AML-193 (cell line): ENCODE data around the gene MSANTD3.

Source experiments
- DNase-seq, 2 experiments: peaks; one replicate each; lab custom pipeline; 2025; lab: John Stamatoyannopoulos, UW

The MSANTD3 gene

DNA sequence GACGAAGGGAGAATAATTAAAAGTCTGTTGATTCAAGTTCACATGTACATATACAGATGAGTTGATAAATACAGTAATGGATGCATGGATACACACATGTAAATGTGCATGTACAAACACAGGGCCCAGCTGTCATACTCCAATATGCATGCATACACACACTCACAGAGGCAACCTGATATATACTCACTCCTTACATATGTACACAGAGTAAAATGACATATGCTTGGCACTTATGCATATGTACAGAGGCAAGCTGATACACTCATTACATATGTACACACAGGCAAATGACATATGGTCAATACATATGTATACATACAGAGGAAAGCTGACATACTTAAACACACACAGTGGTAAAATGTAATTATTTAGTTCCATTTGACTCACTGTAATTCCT is 38.8 kb downstream of the MSANTD3 start:
- no peak for DNase-seq

DNA sequence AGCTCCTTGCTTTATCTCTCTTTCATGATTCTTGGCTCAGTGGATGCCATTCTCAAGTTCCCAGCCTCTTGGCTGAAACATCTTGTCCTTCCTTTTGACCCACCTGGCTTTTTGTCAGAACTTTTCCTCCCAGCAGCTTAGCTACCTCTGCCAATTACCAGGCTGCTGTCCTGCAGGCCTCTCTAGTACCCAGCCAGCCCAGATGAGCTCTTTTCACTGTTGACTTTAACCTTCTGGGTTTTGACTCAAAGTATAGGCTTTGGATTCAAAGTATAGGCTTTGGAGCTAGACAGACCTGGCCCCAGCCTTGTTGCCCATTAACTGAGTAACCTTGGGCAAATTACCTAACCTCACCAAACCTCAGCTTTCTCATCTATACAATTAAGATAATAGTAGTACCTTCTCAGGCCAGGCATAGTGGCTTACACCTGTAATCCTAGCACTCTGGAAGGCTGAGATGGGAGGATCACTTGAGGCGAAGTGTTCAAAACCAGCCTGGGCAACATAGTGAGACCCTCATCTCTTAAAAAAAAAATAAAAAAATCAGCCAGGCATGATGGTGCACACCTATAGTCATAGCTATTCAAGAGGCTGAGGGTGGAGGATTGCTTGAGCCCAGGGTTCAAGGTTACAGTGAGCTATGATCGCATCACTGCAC is 39.4 kb downstream of the MSANTD3 start:
- no peak for DNase-seq

DNA sequence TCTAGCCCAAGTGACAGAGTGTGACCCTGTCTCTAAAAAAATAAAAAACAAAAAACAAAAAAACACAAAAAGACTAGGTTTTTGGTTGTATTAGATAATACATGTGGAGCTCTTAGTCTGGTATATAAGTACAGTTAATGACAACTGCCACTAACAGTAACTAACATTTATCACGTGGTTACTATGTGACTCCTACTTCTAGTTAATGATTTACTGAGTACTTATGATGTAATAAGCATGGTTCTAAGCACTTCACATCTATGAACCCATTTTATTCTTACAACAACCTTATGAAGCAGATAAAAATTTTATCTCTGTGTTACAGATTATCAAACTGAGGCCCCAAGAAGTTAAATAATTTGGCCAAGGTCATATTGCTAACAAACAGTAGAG is 39.9 kb downstream of the MSANTD3 start:
- no peak for DNase-seq

DNA sequence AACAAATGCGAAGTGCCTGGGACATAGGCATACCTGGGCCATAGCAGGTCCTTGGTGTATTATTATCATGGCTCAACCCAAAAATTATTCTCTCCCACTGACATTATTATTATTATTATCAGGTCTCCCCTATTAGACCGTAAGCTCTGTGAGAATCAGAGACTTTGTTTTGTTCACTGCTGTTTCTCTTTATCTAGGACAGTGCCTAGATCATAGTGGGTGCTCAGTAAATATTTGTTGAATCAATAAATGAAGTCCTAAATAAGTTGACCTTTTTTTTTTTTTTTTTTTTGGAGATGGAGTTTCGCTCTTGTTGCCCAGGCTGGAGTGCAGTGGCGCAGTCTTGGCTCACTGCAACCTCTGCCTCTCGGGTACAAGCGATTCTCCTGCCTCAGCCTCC is 41.1 kb downstream of the MSANTD3 start:
- no peak for DNase-seq

DNA sequence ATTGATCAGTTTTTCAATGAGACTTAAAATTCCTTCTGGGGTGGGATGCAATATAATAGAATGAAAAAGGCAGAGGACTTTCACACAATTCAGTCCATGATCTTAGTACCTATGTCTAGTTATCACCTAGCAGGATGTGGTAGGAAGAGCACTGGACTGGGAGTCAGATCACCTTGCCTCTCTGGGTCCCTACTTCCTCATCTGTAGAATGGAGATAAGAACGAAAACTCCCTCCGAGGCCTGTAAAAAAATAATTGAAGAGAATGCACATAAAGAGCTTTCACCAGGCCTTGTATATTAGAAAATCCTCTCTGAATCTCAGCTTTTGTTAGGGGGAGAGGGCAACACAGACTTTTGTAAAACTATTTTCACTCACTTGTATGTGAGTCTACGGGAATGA is 45.3 kb downstream of the MSANTD3 start:
- no peak for DNase-seq

DNA sequence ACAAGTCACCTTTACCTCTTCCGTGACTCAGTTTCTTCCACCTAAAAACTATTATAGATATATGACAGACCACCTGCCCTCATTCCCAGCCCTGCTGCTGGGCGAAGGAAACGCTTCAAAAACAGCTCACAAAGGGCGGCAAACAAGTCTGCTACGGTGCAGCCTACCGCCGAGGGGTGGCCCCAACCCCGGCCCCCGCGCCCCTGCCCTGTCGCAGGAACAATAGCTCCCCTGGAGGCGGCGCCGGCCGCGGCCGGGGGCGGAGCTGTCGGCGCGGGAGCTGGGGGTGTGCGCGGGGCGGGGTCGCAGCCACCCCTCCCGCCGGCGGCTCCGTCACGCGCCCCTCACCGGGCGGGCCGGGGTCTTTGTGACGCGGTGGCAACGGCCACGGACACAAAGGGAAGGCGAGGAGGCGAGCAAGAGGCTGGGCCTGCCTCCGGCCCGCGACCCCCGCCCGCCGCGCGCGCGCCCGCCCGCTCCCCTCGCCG is 45.9 kb downstream of the MSANTD3 start, which contains the start of gene TMEFF1:
TSS of gene TMEFF1 (plus strand) at position 362 of the 488 bp plus-strand sequence. CDS start 396 bp downstream, outside the sequence.
- no peak for DNase-seq

DNA sequence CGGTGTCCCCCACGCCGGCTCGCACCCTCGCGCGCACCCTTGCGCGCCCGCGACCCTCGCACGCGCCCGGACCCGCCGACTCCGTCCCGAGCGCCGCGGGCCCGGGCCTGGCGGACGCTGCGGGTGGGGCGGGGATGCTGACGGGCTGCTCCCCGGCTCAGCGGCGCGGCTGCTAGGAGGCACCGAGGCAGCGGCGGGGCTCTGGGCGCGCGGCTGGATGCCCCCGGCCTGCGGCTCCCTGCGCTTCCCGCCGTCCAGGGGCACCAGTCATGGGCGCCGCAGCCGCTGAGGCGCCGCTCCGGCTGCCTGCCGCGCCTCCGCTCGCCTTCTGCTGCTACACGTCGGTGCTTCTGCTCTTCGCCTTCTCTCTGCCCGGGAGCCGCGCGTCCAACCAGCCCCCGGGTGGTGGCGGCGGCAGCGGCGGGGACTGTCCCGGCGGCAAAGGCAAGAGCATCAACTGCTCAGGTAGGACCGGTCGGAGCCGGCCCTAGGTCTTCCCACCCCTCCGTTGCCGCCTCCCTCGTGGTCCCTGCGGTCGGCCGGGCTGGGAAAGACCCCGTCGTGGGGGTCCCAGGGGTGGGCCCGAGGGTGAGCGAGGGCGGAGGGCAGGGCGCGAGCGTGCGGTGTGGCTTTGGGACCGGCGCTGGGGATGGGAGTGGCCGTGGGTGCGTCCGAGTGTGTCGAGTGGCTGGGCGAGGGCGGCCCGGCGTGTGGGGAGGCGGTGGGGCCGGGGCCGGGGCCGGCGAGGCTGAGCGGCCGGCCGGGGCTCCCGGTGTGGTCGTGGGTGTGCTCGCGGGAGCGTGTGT is 46.5 kb downstream of the MSANTD3 start:
- peak in 1 of 2 experiments; percentile 37 for DNase-seq

DNA sequence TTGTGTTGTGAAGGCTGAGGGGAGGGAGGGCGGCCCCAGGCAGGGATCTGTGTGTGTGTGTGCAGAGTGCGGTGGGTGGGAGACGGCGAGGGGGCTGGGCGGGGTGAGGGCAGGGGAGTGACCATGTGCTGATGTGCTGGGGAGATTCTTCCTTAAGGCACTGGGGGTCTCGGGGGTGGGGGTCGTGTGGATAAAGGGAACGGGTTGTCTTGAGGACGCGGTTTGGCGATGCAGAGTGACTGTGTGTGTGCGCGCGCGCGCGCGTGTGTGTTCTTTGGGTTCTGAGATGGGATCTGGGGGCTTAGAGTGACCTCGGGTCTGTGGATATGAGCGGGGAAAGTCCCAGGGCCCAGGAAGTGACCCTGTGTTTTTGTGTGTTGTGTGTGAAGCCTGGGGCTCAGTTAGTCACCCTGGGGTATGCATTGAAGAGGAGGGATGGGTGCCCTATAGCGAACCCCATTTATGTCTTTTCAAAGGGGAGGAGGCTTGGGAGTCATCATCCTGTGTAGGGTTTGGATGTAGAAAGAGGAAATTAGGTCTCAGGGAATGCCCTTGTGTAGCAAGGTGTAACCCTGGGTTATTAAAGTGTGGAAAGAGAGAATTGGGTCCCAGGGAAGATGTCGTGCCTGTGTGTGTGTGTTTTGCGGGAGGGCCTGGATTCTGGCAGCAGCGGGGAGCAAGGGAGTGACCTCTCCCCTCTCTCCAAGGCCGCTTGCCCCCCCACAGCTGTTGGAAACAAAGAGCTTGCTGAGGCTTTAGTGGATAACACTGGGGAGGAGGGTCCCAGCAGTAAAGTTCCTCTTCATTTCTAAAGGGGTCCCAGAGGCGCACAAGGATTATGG is 47.4 kb downstream of the MSANTD3 start:
- no peak for DNase-seq

DNA sequence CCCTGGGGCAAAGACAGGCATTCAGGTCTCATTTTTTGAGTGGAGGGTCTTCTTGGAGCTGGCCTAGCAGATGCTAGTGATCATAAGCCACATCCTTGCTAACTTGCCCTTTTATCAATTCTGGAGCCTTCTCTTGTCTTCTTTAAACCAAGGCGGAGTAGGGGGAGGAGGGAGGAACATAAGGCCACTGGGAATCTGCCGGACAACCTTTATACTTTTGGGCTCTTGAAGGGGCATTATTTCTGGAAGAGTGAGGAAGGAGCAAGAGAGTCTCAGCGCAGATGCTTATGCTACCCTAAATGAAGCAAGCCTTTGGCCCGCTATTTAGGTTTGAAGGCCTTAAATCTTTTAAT is 48.0 kb downstream of the MSANTD3 start:
- DNase-seq: no peak

DNA sequence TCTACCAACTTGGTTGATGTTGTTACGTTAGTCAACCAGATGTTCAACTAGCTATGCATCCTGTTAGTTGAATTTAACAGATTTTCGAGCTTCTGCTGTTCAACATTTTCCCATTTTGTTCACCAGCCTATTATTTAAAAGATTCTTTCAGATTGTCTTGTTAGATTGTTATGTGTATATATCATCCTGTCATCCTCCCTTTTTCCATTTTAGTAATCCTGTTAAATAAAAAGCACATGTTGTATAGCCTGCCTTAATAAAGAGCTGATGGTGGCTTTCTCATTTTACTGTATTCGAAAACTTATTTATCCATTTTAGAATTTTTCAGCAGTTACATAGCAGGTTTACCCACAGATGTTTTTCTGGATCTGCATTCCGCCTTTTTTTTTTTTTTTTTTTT is 50.3 kb downstream of the MSANTD3 start:
- no peak for DNase-seq

DNA sequence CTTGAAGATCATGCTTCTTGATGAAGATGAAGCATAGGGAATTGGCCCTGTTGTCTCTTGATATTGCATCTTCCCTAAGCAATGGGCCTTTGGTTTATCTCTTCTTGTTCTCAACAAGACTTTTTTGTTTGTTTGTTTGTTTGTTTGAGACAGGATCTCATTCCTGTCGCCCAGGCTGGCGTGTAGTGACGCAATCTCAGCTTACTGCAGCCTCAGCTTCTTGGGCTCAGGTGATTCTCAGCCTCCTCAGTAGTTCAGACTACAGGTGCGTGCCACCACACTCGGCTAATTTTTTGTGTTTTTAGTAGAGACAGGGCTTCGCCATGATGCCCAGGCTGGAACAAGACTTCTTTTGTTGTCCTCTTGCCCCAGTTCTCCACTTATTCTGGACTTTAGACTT is 51.2 kb downstream of the MSANTD3 start:
- no peak for DNase-seq

DNA sequence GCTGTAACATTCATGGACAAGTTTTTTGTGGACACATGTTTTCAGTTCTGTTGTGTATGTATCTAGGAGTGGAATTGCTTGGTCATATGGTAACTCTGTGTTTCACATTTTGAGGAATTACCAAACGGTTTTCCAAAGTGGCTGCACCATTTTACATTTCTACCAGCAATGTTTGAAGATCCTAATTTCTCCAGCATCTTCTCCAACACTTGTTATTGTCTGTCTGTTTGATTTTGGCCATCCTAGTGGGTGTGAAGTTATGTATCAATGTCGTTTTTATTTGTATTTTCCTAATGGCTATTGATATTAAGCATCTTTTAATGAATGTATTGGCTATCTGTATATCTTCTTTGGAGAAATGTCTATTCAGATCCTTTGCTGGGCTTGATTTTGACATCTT is 52.9 kb downstream of the MSANTD3 start:
- DNase-seq: no peak

DNA sequence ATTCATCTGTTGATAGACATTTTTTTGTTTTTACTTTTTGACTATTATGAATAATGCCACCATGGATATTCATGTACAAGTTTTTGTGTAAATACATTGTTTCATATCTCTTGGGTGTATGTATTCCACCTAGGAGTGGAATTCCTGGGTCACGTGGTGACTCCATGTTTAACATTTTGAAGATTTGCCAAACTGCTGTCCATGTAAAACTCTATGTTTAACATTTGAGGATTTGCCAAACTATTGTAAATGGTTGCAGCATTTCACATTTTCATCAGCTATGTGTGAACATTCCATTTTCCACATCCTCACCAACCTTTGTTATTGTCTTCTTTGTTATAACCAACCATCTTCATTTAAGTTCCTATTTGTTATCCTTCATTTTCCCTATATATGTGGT is 58.3 kb downstream of the MSANTD3 start:
- DNase-seq: no peak

DNA sequence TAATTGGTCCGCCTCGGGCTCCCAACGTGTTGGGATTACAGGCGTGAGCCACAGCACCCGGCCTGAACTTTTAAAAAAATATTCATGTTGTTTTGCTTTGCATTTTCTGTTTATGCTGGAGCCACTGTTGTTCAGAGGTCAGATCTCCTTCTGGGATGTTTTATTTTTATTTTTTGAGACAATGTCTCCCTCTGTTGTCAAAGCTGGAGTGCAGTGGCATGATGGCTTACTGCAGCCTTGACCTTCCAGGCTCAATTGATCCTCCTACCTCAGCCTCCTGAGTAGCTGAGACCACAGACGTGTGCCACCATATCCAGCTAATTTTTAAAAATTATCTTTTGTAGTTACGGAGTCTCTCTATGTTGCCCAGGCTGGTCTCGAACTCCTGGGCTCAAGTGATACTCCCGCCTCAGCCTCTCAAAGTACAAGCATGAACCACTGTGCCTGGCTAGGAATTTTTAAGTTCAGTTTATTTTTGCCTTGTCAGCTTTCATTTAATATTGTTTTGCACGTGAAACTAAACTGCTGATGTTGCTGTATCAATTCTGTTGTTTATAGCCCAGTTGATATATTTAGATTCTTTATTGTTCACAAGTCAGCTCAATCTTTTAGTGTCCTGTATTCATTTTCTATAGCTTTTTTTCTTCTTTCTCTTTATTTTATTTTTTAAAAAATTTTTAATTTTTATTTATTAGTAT is 59.7 kb downstream of the MSANTD3 start:
- no peak for DNase-seq

DNA sequence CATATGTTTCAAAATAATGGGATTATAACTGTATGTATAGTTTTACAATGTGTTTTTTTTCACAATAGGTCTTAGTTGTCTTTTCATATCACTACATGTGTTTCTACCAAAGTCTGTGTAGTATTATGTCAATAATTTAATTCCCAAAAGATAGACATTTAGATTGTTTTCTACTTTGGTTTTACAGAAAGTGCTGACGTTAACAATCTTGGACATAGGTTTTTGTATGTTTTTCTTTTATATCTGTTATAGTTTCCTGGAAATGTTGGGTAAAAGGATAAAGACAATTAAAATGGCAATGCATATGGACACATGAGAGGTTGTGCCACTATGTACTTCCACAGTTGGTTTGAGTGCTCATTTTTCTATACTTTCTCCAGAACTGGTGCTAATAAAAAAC is 61.2 kb downstream of the MSANTD3 start:
- DNase-seq: no peak

DNA sequence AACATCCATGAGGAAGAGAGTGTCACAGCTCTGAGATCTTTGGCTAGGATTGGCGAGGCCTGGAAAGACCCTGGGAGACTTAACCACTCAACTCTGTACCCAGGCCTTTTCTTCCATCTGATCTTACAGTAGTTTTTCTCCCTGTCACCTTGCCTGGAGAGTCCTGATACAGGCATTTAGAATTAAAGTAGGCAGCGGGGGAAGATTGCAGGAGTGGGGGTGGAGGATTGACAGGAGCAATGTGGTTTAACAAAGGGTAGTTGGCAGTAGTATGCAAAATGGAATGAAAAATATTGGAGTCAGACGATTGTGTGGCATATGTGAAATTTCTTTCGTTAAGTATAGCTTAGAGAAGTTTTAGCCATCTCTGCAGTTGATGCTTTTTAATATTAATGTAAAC is 62.9 kb downstream of the MSANTD3 start:
- DNase-seq: no peak

DNA sequence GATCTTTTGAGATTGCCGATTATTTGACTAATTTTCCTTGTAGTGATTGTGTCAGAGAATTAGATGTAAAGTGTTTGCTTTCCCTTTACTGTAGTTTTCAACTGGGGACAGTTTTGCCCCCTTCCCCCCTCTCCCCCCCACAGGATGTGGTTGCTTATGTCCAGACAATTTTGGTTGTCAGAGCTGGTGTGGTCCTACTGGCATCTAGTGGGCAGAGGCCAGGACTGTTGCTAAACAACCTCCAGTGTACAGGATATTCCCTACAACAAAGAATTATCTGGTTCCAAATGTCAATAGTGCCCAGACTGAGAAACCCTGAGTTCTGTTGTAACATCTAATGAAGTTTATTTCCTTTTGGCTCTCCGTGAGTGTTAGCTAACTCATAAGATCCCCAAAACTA is 66.0 kb downstream of the MSANTD3 start:
- no peak for DNase-seq

DNA sequence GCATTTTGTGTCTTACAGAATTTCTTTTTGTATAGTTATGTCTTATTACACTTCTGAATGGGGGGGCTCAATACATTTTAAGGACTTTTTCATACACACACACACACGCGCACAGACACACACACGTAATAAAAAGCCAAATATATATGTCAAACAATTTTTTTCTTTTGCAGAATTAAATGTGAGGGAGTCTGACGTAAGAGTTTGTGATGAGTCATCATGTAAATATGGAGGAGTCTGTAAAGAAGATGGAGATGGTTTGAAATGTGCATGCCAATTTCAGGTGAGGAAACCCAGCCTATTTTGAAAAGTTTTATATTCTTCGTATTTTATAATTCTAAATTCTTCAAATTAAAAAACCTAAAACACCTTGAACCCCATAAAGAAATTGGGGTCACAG is 71.6 kb downstream of the MSANTD3 start:
- DNase-seq: no peak

DNA sequence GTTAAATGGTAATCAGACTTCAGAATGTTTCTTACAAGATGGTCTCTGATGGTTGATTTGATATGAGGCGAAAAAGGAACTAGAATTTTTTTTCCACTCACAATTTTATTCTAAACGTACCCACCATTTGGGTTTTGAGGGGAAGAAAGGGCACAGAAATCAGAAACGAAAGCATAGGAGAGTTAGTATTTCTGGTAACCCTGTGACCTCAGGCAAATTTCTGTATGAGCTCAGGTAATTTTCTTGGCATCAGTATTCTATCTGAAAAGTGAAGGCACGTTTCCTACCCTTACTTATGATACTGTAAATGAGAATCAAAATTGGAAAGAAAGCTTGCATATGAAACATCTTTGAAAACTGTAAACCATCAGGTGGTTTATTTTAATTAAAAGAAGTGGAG is 72.5 kb downstream of the MSANTD3 start:
- DNase-seq: no peak

DNA sequence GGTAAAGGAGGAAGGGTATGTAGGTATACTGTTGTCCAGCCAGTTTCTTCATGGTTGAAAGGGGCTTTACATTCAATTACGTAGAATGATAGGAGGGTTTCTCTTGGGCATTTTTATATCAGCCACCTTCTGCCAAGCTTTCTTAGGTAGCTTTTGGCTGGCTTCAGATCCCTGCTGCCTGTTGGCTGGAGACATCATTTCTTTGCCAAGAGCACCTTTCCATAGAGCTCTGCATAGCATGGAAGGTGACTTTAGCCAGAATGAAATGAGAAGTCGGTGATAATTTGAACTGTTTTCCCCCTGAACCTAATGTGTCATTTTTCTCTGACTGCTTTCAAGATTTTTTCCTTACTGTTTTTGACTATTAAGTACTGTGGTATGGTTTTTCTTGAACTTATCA is 72.9 kb downstream of the MSANTD3 start:
- DNase-seq: no peak
